Gastrocnemius medialis (tissue), 4 donors: Measurements from ENCODE around the gene FASTK. TPM values are rescaled to one million over a fixed set of nuclear protein-coding genes. Genes with fewer than 3 reads are reported as not detected.

ENCODE experiments used
- ATAC-seq, 2 donors: fragments of 150-250 bp; one replicate each; pipeline ENCODE4 v1.9.1; 2016
- DNase-seq, 2 donors: peaks; one replicate each; pipeline ENCODE4 v3.0.0-alpha.2; 2019
- H3K27ac ChIP-seq, 4 donors: fragments of 200-600 bp; sonication (generic); 1 replicate in 1 of 4; 2 replicates in 3 of 4; pipeline ENCODE4 v1.5.1; 2016 to 2018; ENCODE audit warnings: mild to moderate bottlenecking in 2 of 4, moderate library complexity in 1 of 4
- H3K27me3 ChIP-seq, 3 donors: fragments of 200-600 bp; sonication (generic) in 2 of 3; 1 replicate in 1 of 3; 2 replicates in 2 of 3; pipeline versions ENCODE4 v1.5.1 to v1.6.0; 2016 to 2019; ENCODE audit warnings: mild to moderate bottlenecking in 1 of 3, moderate library complexity in 1 of 3
- H3K36me3 ChIP-seq, 2 donors: fragments of 200-600 bp; sonication (generic) in 1 of 2; one replicate each; pipeline ENCODE4 v1.5.1; 2017 to 2018
- H3K4me1 ChIP-seq, 2 donors: fragments of 200-600 bp; sonication (generic) in 1 of 2; one replicate each; pipeline ENCODE4 v1.5.1; 2016 to 2017; ENCODE audit warnings: mild to moderate bottlenecking in 2 of 2
- H3K4me3 ChIP-seq, 4 donors: fragments of 200-600 bp; sonication (generic) in 3 of 4; 1 replicate in 1 of 4; 2 replicates in 3 of 4; pipeline ENCODE4 v1.5.1; 2016 to 2019; ENCODE audit warnings: mild to moderate bottlenecking in 2 of 4
- H3K9me3 ChIP-seq, 3 donors: fragments of 200-600 bp; sonication (generic) in 2 of 3; 1 replicate in 1 of 3; 2 replicates in 2 of 3; pipeline ENCODE4 v1.5.1; 2016 to 2019
- CTCF ChIP-seq, 5 experiments: fragments of 450-650 bp in 3 of 5; fragments of 200-600 bp in 2 of 5; sonication (generic) in 2 of 5; IDR thresholded peaks in 4 of 5; conservative IDR thresholded peaks in 1 of 5; 1 replicate in 4 of 5; 2 replicates in 1 of 5; pipeline ENCODE4 v1.5.1; 2016 to 2019; ENCODE audit warnings: antibody characterized with exemption in 5 of 5, mild to moderate bottlenecking in 3 of 5, moderate library complexity in 3 of 5
- POLR2A ChIP-seq, 2 donors: fragments of 450-650 bp; IDR thresholded peaks; one replicate each; pipeline ENCODE4 v1.6.1; 2017; ENCODE audit warnings: antibody characterized with exemption in 2 of 2, mild to moderate bottlenecking in 2 of 2, moderate library complexity in 2 of 2
- in situ Hi-C, 4 donors: fragments of 200-750 bp; cut with MboI; loops; one replicate each; pipeline versions ENCODE4 v1.15.0 to v1.8.0; 2017; ENCODE audit warnings: low sequenced_read_pairs in 4 of 4
- intact Hi-C: fragments of 100-400 bp; cut with DNase I; formaldehyde crosslinking; loops from one replicate; pipeline ENCODE4 v1.15.1; 2023; ENCODE audit warnings: low total_unique reads
- total RNA-seq, 4 donors: library from RNA; depleted of rRNA; stranded (reverse); fragments of >200 nt; gene quantifications; one replicate each; pipeline versions ENCODE4 v1.1.0 to v1.2.3, GENCODE V29; 2016

Gene FASTK
- total RNA-seq, 4 donors from 2014 or later, result 108 to 181 (median 141) TPM

GRCh38 chr7:151116603-151117440 is 36.2 kb upstream of the FASTK start:
- H3K4me3 ChIP-seq, result no peak overlapping the region
- H3K27ac ChIP-seq, result no peak overlapping the region
- peaks cover 0 to 4% of the 10 kb centered on the region in 2 donors for H3K4me1 ChIP-seq
- DNase-seq, result no peak
- H3K9me3 ChIP-seq, result no peaks in the 10 kb centered on the region
- no peak for ATAC-seq
- in situ Hi-C loops, result no loop called here
- no peaks in the 10 kb centered on the region for H3K27me3 ChIP-seq
- TF ChIP-seq POLR2A (IDR thresholded peaks at IDR 0.05) (no peak), CTCF (IDR thresholded peaks at IDR 0.05 in 4 of 5, conservative IDR thresholded peaks at IDR 0.05 in 1 of 5) (no peak)
- intact Hi-C loops, result no loop called here
- peaks cover 0 to 37% of the 10 kb centered on the region in 2 donors for H3K36me3 ChIP-seq

GRCh38 chr7:151115836-151116418 is 35.3 kb upstream of the FASTK start:
- Histone ChIP-seq H3K4me3 (no peak overlapping the region), H3K4me1 (peaks cover under 1 to 4% of the 10 kb centered on the region in 2 donors), H3K9me3 (no peaks in the 10 kb centered on the region), H3K27me3 (no peaks in the 10 kb centered on the region), H3K36me3 (peaks cover 0 to 35% of the 10 kb centered on the region in 2 donors), H3K27ac (no peak overlapping the region)
- in situ Hi-C loops (no loop called here), intact Hi-C loops (no loop called here)
- TF ChIP-seq CTCF (IDR thresholded peaks at IDR 0.05 in 4 of 5, conservative IDR thresholded peaks at IDR 0.05 in 1 of 5), result no peak
- TF ChIP-seq POLR2A (IDR thresholded peaks at IDR 0.05), result no peak
- ATAC-seq, result no peak
- no peak for DNase-seq

- H3K27me3 ChIP-seq, result no peaks in the 10 kb centered on the region
- peaks cover 0 to 28% of the 10 kb centered on the region in 2 donors for H3K36me3 ChIP-seq
- ATAC-seq (peak in 1 of 2 donors; percentile 31), DNase-seq (no peak)
- intact Hi-C loops (no loop called here), in situ Hi-C loops (no loop called here)
- TF ChIP-seq POLR2A (IDR thresholded peaks at IDR 0.05), result no peak
- no peak for TF ChIP-seq CTCF (IDR thresholded peaks at IDR 0.05 in 4 of 5, conservative IDR thresholded peaks at IDR 0.05 in 1 of 5)
- no peaks in the 10 kb centered on the region for H3K9me3 ChIP-seq
- H3K27ac ChIP-seq, result no peak overlapping the region
- H3K4me1 ChIP-seq, result peaks cover 4 to 5% of the 10 kb centered on the region in 2 donors
- no peak overlapping the region for H3K4me3 ChIP-seq
Observed at GRCh38 chr7:151115121-151115835, 34.7 kb upstream of the FASTK start.

DNA sequence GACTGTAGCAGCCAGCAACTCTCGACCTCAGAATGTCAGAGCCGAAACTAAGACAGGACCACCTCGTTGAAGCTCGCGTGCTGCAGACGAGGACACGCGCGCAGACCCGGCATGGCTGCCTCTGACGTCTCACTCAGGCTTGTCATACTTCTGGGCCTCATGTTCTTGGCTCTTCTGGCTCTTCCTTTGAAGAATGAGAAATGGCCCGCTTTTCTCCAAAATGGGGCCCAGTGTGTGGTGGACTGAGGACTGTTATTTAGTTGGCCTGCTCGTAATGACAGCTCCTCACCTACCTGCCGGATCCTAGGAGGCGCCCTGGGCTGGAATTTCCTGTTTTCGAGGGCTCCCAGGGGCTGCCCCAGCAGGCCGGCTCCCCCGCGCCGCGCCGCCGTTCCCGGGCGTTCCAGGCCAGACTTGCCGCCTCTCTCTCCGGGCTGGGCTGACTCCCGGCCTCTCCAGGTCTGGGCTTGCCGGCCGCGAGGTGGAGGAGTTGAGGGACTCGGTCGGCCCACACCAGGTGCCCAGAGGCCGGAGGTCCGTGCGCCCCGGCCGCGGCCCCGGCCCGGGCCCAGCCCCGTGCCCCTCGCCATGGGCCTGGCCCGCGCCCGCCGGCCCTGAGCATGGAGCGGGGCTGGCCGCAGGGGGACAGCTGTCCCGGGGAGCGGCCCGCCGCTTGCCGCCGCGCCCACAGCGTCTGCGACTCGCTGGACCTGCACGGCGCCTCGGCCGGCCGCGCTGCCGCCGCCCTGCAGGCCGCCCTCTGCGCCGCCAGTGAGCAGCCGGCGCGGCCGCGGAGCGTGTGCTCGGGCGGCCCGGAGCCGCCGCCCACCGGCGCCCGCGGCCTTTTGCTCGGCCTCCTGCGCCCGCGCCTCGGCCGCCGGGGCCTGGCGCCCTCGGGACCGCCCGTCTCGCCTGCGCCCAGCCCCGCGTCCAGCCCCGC is 33.8 kb upstream of the FASTK start:
- no peaks in the 10 kb centered on the region for H3K9me3 ChIP-seq
- no peak for TF ChIP-seq POLR2A (IDR thresholded peaks at IDR 0.05)
- intact Hi-C loops, result no loop called here
- peaks cover 0 to 19% of the 10 kb centered on the region in 2 donors for H3K36me3 ChIP-seq
- H3K27me3 ChIP-seq, result no peaks in the 10 kb centered on the region
- peaks cover 4 to 5% of the 10 kb centered on the region in 2 donors for H3K4me1 ChIP-seq
- no peak overlapping the region for H3K4me3 ChIP-seq
- no peak overlapping the region for H3K27ac ChIP-seq
- DNase-seq, result no peak
- ATAC-seq, result peak in 1 of 2 donors; percentile 4
- in situ Hi-C loops, result no loop called here
